Endothelial cell (in vitro differentiated cells): ENCODE results near the gene CENPN. TPM values are rescaled to one million over a fixed set of nuclear protein-coding genes. Genes with fewer than 3 reads are reported as not detected.

Source experiments
- DNase-seq: peaks from one replicate; pipeline ENCODE4 v3.0.0; 2021; ENCODE audit warnings: low spot score
- H3K27ac Mint-ChIP-seq: one replicate; pipeline ENCODE4 v1.8.0; 2021; ENCODE audit warnings: mixed read lengths, inconsistent platforms; ENCODE audit not compliant: unreplicated experiment
- H3K27me3 Mint-ChIP-seq: one replicate; pipeline ENCODE4 v1.8.0; 2021; ENCODE audit warnings: mild to moderate bottlenecking, moderate library complexity, mixed read lengths, inconsistent platforms; ENCODE audit not compliant: unreplicated experiment
- H3K36me3 Mint-ChIP-seq: one replicate; pipeline ENCODE4 v1.8.0; 2021; ENCODE audit warnings: mild to moderate bottlenecking, low read depth, mixed read lengths, inconsistent platforms; ENCODE audit not compliant: unreplicated experiment
- H3K4me1 Mint-ChIP-seq: one replicate; pipeline ENCODE4 v1.8.0; 2021; ENCODE audit warnings: mild to moderate bottlenecking, mixed read lengths, inconsistent platforms; ENCODE audit not compliant: unreplicated experiment
- H3K4me3 Mint-ChIP-seq: one replicate; pipeline ENCODE4 v1.8.0; 2021; ENCODE audit warnings: mild to moderate bottlenecking, mixed read lengths, inconsistent platforms; ENCODE audit not compliant: unreplicated experiment
- H3K9me3 Mint-ChIP-seq: one replicate; pipeline ENCODE4 v1.8.0; 2021; ENCODE audit warnings: mixed read lengths, inconsistent platforms; ENCODE audit not compliant: unreplicated experiment
- CTCF ChIP-seq: fragments of 200-600 bp; sonication (generic); IDR thresholded peaks from one replicate; pipeline ENCODE4 v1.5.0; 2021; ENCODE audit warnings: antibody characterized with exemption; ENCODE audit not compliant: unreplicated experiment
- total RNA-seq: library from RNA; stranded (reverse); fragmentation: NEBNext Ultra II Directional; extraction: Animal tissue kit (Norgen Biotek cat#: 25700); gene quantifications from one replicate; pipeline ENCODE4 v1.2.1, GENCODE V29; 2021; ENCODE audit not compliant: unreplicated experiment

Gene CENPN
- total RNA-seq, 1 donor from 2014 or later: 17.0 TPM

- no peak for TF ChIP-seq CTCF
- Mint-ChIP-seq H3K4me3 (no peak overlapping the region), H3K27me3 (peaks cover 2% of the 10 kb centered on the region), H3K4me1 (no peaks in the 10 kb centered on the region), H3K9me3 (no peaks in the 10 kb centered on the region), H3K27ac (no peak overlapping the region), H3K36me3 (peaks cover 6% of the 10 kb centered on the region)
- no peak for DNase-seq
Measured at GRCh38 chr16:81053761-81054160, 46.7 kb downstream of the CENPN start.

GRCh38 chr16:81060576-81061306, 53.7 kb downstream of the CENPN start:
- peaks cover 2% of the 10 kb centered on the region for H3K27me3 Mint-ChIP-seq
- no peak overlapping the region for H3K4me3 Mint-ChIP-seq
- TF ChIP-seq CTCF: no peak
- H3K36me3 Mint-ChIP-seq: no peaks in the 10 kb centered on the region
- DNase-seq: no peak
- H3K4me1 Mint-ChIP-seq: no peaks in the 10 kb centered on the region
- H3K9me3 Mint-ChIP-seq: no peaks in the 10 kb centered on the region
- no peak overlapping the region for H3K27ac Mint-ChIP-seq

- H3K4me1 Mint-ChIP-seq: no peaks in the 10 kb centered on the region
- H3K27ac Mint-ChIP-seq: no peak overlapping the region
- H3K9me3 Mint-ChIP-seq: no peaks in the 10 kb centered on the region
- no peak overlapping the region for H3K4me3 Mint-ChIP-seq
- H3K27me3 Mint-ChIP-seq: peaks cover 2% of the 10 kb centered on the region
- DNase-seq: no peak
- no peak for TF ChIP-seq CTCF
- no peaks in the 10 kb centered on the region for H3K36me3 Mint-ChIP-seq
Measured at GRCh38 chr16:81061307-81061640, 54.3 kb downstream of the CENPN start.

- H3K27ac Mint-ChIP-seq: no peak overlapping the region
- no peaks in the 10 kb centered on the region for H3K9me3 Mint-ChIP-seq
- no peak overlapping the region for H3K4me3 Mint-ChIP-seq
- peak; percentile 43 for TF ChIP-seq CTCF
- no peaks in the 10 kb centered on the region for H3K36me3 Mint-ChIP-seq
- no peak for DNase-seq
- no peaks in the 10 kb centered on the region for H3K4me1 Mint-ChIP-seq
- H3K27me3 Mint-ChIP-seq: peaks cover 2% of the 10 kb centered on the region
Measured at GRCh38 chr16:81061871-81062608, 55.0 kb downstream of the CENPN start.

- no peak for DNase-seq
- no peak for TF ChIP-seq CTCF
- no peaks in the 10 kb centered on the region for H3K27me3 Mint-ChIP-seq
- H3K36me3 Mint-ChIP-seq: no peaks in the 10 kb centered on the region
- H3K27ac Mint-ChIP-seq: no peak overlapping the region
- H3K4me3 Mint-ChIP-seq: no peak overlapping the region
- H3K9me3 Mint-ChIP-seq: no peaks in the 10 kb centered on the region
- no peaks in the 10 kb centered on the region for H3K4me1 Mint-ChIP-seq
Measured at GRCh38 chr16:81066681-81067080, 59.7 kb downstream of the CENPN start.
